ENCODE results near the gene AGO1.

The AGO1 gene

GRCh38 chr1:35856964-35857363 is 26.0 kb upstream of the AGO1 start:
- H3K36me3 ChIP-seq (ENCODE audit: insufficient read depth, low read length): peaks cover 37% of the 10 kb centered on the region; the same call in 1 of the 2 replicates
- H3K4me3 ChIP-seq (ENCODE audit: low read depth in 1 of 2, low read length in 2 of 2): no peak overlapping the region
- no peaks in the 10 kb centered on the region for H3K79me2 ChIP-seq (ENCODE audit: insufficient read depth, low read length)
- ATAC-seq (ENCODE audit: insufficient read depth, low read depth): no peak
- H3K9me3 ChIP-seq (ENCODE audit: insufficient read depth, low read length, severe bottlenecking): no peaks in the 10 kb centered on the region
- no peaks in the 10 kb centered on the region for H3K4me1 ChIP-seq (ENCODE audit: insufficient read depth, low read length)
- no peaks in the 10 kb centered on the region for H4K20me1 ChIP-seq (ENCODE audit: insufficient read depth, low read length)
- TF ChIP-seq CTCF (IDR thresholded peaks at IDR 0.05; ENCODE audit: borderline replicate concordance, extremely low read depth, low read length, poor library complexity, severe bottlenecking) (no peak), EZH2 (IDR thresholded peaks at IDR 0.05; ENCODE audit: borderline replicate concordance, low read depth, low read length, severe bottlenecking) (no peak)
- H3K27me3 ChIP-seq (ENCODE audit: insufficient read depth, low read length, poor library complexity): no peaks in the 10 kb centered on the region
- H2AFZ ChIP-seq (ENCODE audit: low read depth, low read length): no peak overlapping the region
- H3K9ac ChIP-seq (ENCODE audit: low read depth, low read length): no peak overlapping the region
- DNase-seq: no peak
- no peak overlapping the region for H3K4me2 ChIP-seq (ENCODE audit: insufficient read depth, low read length)
- no peak overlapping the region for H3K27ac ChIP-seq (ENCODE audit: low read length)

- no peaks in the 10 kb centered on the region for H3K27me3 ChIP-seq (ENCODE audit: insufficient read depth, low read length, poor library complexity)
- peaks cover 30% of the 10 kb centered on the region; the same call in 1 of the 2 replicates for H3K36me3 ChIP-seq (ENCODE audit: insufficient read depth, low read length)
- TF ChIP-seq CTCF (IDR thresholded peaks at IDR 0.05; ENCODE audit: borderline replicate concordance, extremely low read depth, low read length, poor library complexity, severe bottlenecking) (peak; percentile 28), EZH2 (IDR thresholded peaks at IDR 0.05; ENCODE audit: borderline replicate concordance, low read depth, low read length, severe bottlenecking) (no peak)
- no peaks in the 10 kb centered on the region for H3K4me1 ChIP-seq (ENCODE audit: insufficient read depth, low read length)
- no peak overlapping the region for H3K4me2 ChIP-seq (ENCODE audit: insufficient read depth, low read length)
- H4K20me1 ChIP-seq (ENCODE audit: insufficient read depth, low read length): no peaks in the 10 kb centered on the region
- H3K79me2 ChIP-seq (ENCODE audit: insufficient read depth, low read length): no peaks in the 10 kb centered on the region
- no peak overlapping the region for H2AFZ ChIP-seq (ENCODE audit: low read depth, low read length)
- no peak overlapping the region for H3K9ac ChIP-seq (ENCODE audit: low read depth, low read length)
- no peak for ATAC-seq (ENCODE audit: insufficient read depth, low read depth)
- no peak for DNase-seq
- H3K9me3 ChIP-seq (ENCODE audit: insufficient read depth, low read length, severe bottlenecking): no peaks in the 10 kb centered on the region
- H3K27ac ChIP-seq (ENCODE audit: low read length): no peak overlapping the region
- no peak overlapping the region for H3K4me3 ChIP-seq (ENCODE audit: low read depth in 1 of 2, low read length in 2 of 2)
These were observed 25.2 kb upstream of the AGO1 start for GRCh38 chr1:35857830-35858229.

- Histone ChIP-seq H2AFZ (ENCODE audit: low read depth, low read length) (no peak overlapping the region), H3K27me3 (ENCODE audit: insufficient read depth, low read length, poor library complexity) (no peaks in the 10 kb centered on the region)
- ATAC-seq (ENCODE audit: insufficient read depth, low read depth): no peak
These were observed 22.3 kb upstream of the AGO1 start for GRCh38 chr1:35860696-35861095.

More at GRCh38 chr1:35860696-35861095, 22.3 kb upstream of the AGO1 start:
- Histone ChIP-seq H3K36me3 (ENCODE audit: insufficient read depth, low read length) (peaks cover 5% of the 10 kb centered on the region; the same call in 1 of the 2 replicates), H3K4me2 (ENCODE audit: insufficient read depth, low read length) (no peak overlapping the region), H3K9ac (ENCODE audit: low read depth, low read length) (no peak overlapping the region), H3K27ac (ENCODE audit: low read length) (no peak overlapping the region), H3K79me2 (ENCODE audit: insufficient read depth, low read length) (no peaks in the 10 kb centered on the region), H4K20me1 (ENCODE audit: insufficient read depth, low read length) (no peaks in the 10 kb centered on the region), H3K4me1 (ENCODE audit: insufficient read depth, low read length) (no peaks in the 10 kb centered on the region), H3K9me3 (ENCODE audit: insufficient read depth, low read length, severe bottlenecking) (no peaks in the 10 kb centered on the region), H3K4me3 (ENCODE audit: low read depth in 1 of 2, low read length in 2 of 2) (no peak overlapping the region)
- DNase-seq: no peak
- TF ChIP-seq CTCF (IDR thresholded peaks at IDR 0.05; ENCODE audit: borderline replicate concordance, extremely low read depth, low read length, poor library complexity, severe bottlenecking) (no peak), EZH2 (IDR thresholded peaks at IDR 0.05; ENCODE audit: borderline replicate concordance, low read depth, low read length, severe bottlenecking) (no peak)

All from DND-41 (cell line).